HepG2 (cell line): Measurements from ENCODE around the gene PRKCZ. TPM values are rescaled to one million over a fixed set of nuclear protein-coding genes. Genes with fewer than 3 reads are reported as not detected.

Experiments used
- ATF5 ChIP-seq: sonication (generic); formaldehyde crosslinking; IDR thresholded peaks from 2 replicates; pipeline ENCODE4 v1.4.0; 2020; ENCODE audit warnings: mild to moderate bottlenecking, low read depth, missing genetic modification reagents
- CBFB ChIP-seq: sonication (generic); formaldehyde crosslinking; IDR thresholded peaks from 2 replicates; pipeline ENCODE4 v1.4.0; 2020; ENCODE audit warnings: missing genetic modification reagents
- EED ChIP-seq: sonication (generic); formaldehyde crosslinking; IDR thresholded peaks from 2 replicates; pipeline ENCODE4 v1.5.0; 2020; ENCODE audit warnings: mild to moderate bottlenecking, missing genetic modification reagents
- EHMT2 ChIP-seq: fragments of 200-600 bp; sonication (generic); IDR thresholded peaks from 2 replicates; pipeline ENCODE4 v1.7.0; 2017; ENCODE audit warnings: antibody characterized with exemption, low read depth, low read length, borderline replicate concordance
- GFI1 ChIP-seq: sonication (generic); formaldehyde crosslinking; IDR thresholded peaks from 2 replicates; pipeline ENCODE4 v1.5.0; 2020; ENCODE audit warnings: missing genetic modification reagents, mild to moderate bottlenecking, borderline replicate concordance
- MAZ ChIP-seq, 2 experiments: sonication (generic) in 1 of 2; formaldehyde crosslinking in 1 of 2; IDR thresholded peaks; 2 replicates each; pipeline versions ENCODE4 v1.5.0 to v1.6.1; 2012 to 2020; ENCODE audit warnings: low read depth in 2 of 2, mild to moderate bottlenecking in 2 of 2, borderline replicate concordance in 1 of 2, improper control_type of control experiment in 1 of 2, low read length in 1 of 2, missing genetic modification reagents in 1 of 2, moderate library complexity in 1 of 2
- MNT ChIP-seq: fragments of 450-650 bp; IDR thresholded peaks from 2 replicates; pipeline ENCODE4 v1.6.1; 2016
- NR3C1 ChIP-seq: sonication (generic); formaldehyde crosslinking; IDR thresholded peaks from 2 replicates; pipeline ENCODE4 v1.4.0; 2020; ENCODE audit warnings: missing genetic modification reagents
- SRSF4 ChIP-seq: fragments of 200-400 bp; formaldehyde crosslinking; IDR thresholded peaks from one replicate; pipeline ENCODE4 v1.6.1; 2018; ENCODE audit warnings: mild to moderate bottlenecking, low read depth, low read length, moderate library complexity; ENCODE audit not compliant: poor library complexity, severe bottlenecking
- SUZ12 ChIP-seq: fragments of 150-350 bp; IDR thresholded peaks from 2 replicates; pipeline ENCODE4 v1.6.1; 2014; ENCODE audit warnings: low read depth, low read length
- SYNCRIP ChIP-seq: fragments of 200-400 bp; formaldehyde crosslinking; IDR thresholded peaks from 2 replicates; pipeline ENCODE4 v1.6.1; 2018; ENCODE audit warnings: mild to moderate bottlenecking, low read depth, low read length; ENCODE audit not compliant: insufficient read depth
- TEF ChIP-seq: sonication (generic); formaldehyde crosslinking; IDR thresholded peaks from 2 replicates; pipeline ENCODE4 v1.5.0; 2020; ENCODE audit warnings: missing genetic modification reagents
- ZBTB49 ChIP-seq: sonication (generic); formaldehyde crosslinking; IDR thresholded peaks from 2 replicates; pipeline ENCODE4 v1.4.0; 2020; ENCODE audit warnings: missing genetic modification reagents, borderline replicate concordance
- ZFP36 ChIP-seq: fragments of 150-350 bp; IDR thresholded peaks from 2 replicates; pipeline ENCODE4 v1.6.1; 2018; ENCODE audit warnings: borderline replicate concordance, low read length, low read depth; ENCODE audit not compliant: partially characterized antibody
- ZNF598 ChIP-seq: sonication (generic); formaldehyde crosslinking; IDR thresholded peaks from 2 replicates; pipeline ENCODE4 v1.5.1; 2020; ENCODE audit warnings: mild to moderate bottlenecking, missing genetic modification reagents, borderline replicate concordance
- ZNF687 ChIP-seq: sonication (generic); formaldehyde crosslinking; IDR thresholded peaks from 2 replicates; pipeline ENCODE4 v1.5.1; 2020; ENCODE audit warnings: mild to moderate bottlenecking, missing genetic modification reagents, moderate library complexity
- ZNF776 ChIP-seq: sonication (generic); formaldehyde crosslinking; IDR thresholded peaks from 2 replicates; pipeline ENCODE4 v1.4.0; 2020; ENCODE audit warnings: mild to moderate bottlenecking, missing genetic modification reagents
- ZSCAN12 ChIP-seq: sonication (generic); formaldehyde crosslinking; IDR thresholded peaks from 2 replicates; pipeline ENCODE4 v1.9.0; 2021; ENCODE audit warnings: mild to moderate bottlenecking, missing genetic modification reagents
- polyA plus RNA-seq, 8 experiments: library from polyadenylated mRNA; depleted of rRNA in 3 of 8; stranded (reverse) in 7 of 8; unstranded in 1 of 8; fragments of >200 nt; fragmentation: Illumina TruSeq in 4 of 8; extraction: Trizol in 4 of 8; gene quantifications; 2 replicates each; pipeline versions ENCODE4 v1.2.1 to v1.2.3, GENCODE V29; 2011 to 2016; ENCODE audit warnings: low read depth in 4 of 8, missing spikeins in 1 of 8, mixed read lengths in 1 of 8; ENCODE audit not compliant: insufficient read depth in 1 of 8
- total RNA-seq, 5 experiments: library from RNA; depleted of rRNA; stranded (reverse); fragments of >200 nt; fragmentation: Illumina TruSeq; extraction: Trizol; gene quantifications; 2 replicates each; pipeline ENCODE4 v1.2.3, GENCODE V29; 2016; ENCODE audit warnings: low read depth in 1 of 5

Gene PRKCZ
- total and polyA plus RNA-seq, 2 of the 13 experiments (the other 11 are each of a cell fraction or from before 2014, with no cell fraction given), result 34.7 to 85.2 TPM

- TF ChIP-seq CBFB (0 out of 2 replicates have a peak, but pooled peaks have one; percentile 25), EHMT2 (no peak), ZNF776 (CRISPR knock-in tag) (no peak), ZFP36 (no peak), NR3C1 (CRISPR knock-in tag) (no peak), TEF (CRISPR knock-in tag) (peak; percentile 44; the same call in 1 of the 2 replicates), ATF5 (no peak), SUZ12 (no peak), ZNF687 (peak; percentile 97), ZSCAN12 (no peak), SRSF4 (no peak), EED (CRISPR knock-in tag) (peak; percentile 18; the same call in 1 of the 2 replicates), SYNCRIP (no peak), ZNF598 (CRISPR knock-in tag) (no peak; the same call in 1 of the 2 replicates), MNT (no peak; the same call in 1 of the 2 replicates), GFI1 (CRISPR knock-in tag) (peak; percentile 57; the same call in 1 of the 2 replicates), MAZ (IDR thresholded peaks at IDR 0.05; ENCODE audit: borderline replicate concordance, low read depth, low read length) (peak; percentile 21; the same call in 1 of the 2 replicates), MAZ (CRISPR knock-in tag; IDR thresholded peaks at IDR 0.05; ENCODE audit: low read depth) (peak; percentile 26), ZBTB49 (CRISPR knock-in tag) (peak; percentile 77; the same call in 1 of the 2 replicates)
Observed at GRCh38 chr1:2134621-2135307, 84.6 kb downstream of the PRKCZ start (continued).
